A673 (cell line): ENCODE measurements around the gene FOXO3. TPM values are rescaled to one million over a fixed set of nuclear protein-coding genes. Genes with fewer than 3 reads are reported as not detected.

Source experiments
- BruUV-seq: library from RNA; stranded (reverse); fragments of 400-500 nt; replicated peaks from 2 replicates; lab custom pipeline; 2021; lab: Mats Ljungman, UMichigan
- CTCF ChIA-PET: fragments of 300-600 bp; sonication (Branson Sonifier 250); formaldehyde crosslinking; loops from one replicate; lab custom pipeline; 2022; ENCODE audit warnings: antibody characterized with exemption; lab: Charles Lee
- POLR2A ChIA-PET: fragments of 300-600 bp; sonication (Branson Sonifier 250); formaldehyde crosslinking; loops from one replicate; lab custom pipeline; 2022; ENCODE audit warnings: antibody characterized with exemption; ENCODE audit not compliant: low non-redundant PET; lab: Charles Lee
- DNase-seq: peaks from one replicate; pipeline ENCODE4 v3.0.0-alpha.2; 2015; ENCODE audit warnings: low spot score
- H3K27ac ChIP-seq: fragments of 200-600 bp; sonication (generic); 2 replicates; pipeline ENCODE4 v1.5.1; 2016; ENCODE audit warnings: mixed run types, low read depth, mild to moderate bottlenecking, mixed read lengths, antibody characterized with exemption, low read length; ENCODE audit not compliant: poor library complexity, severe bottlenecking
- H3K27me3 ChIP-seq: fragments of 200-600 bp; sonication (generic); replicated peaks from 2 replicates; pipeline ENCODE4 v1.6.1; 2017; ENCODE audit warnings: mixed run types, low read depth, mild to moderate bottlenecking, mixed read lengths, antibody characterized with exemption, low read length; ENCODE audit not compliant: insufficient read depth, poor library complexity
- H3K36me3 ChIP-seq: fragments of 200-600 bp; sonication (generic); 2 replicates; pipeline ENCODE4 v1.6.1; 2016; ENCODE audit warnings: mixed run types, mild to moderate bottlenecking, mixed read lengths, antibody characterized with exemption, low read length; ENCODE audit not compliant: insufficient read depth, poor library complexity, severe bottlenecking
- H3K4me1 ChIP-seq: fragments of 200-600 bp; sonication (generic); 2 replicates; pipeline ENCODE4 v1.6.1; 2017; ENCODE audit warnings: mixed run types, mild to moderate bottlenecking, mixed read lengths, antibody characterized with exemption, low read length; ENCODE audit not compliant: insufficient read depth, poor library complexity, severe bottlenecking
- H3K4me3 ChIP-seq: fragments of 200-600 bp; sonication (generic); 2 replicates; pipeline ENCODE4 v1.5.1; 2016; ENCODE audit warnings: low read depth, mixed run types, mild to moderate bottlenecking, mixed read lengths, low read length; ENCODE audit not compliant: poor library complexity, severe bottlenecking
- H3K9me3 ChIP-seq: fragments of 200-600 bp; sonication (generic); 2 replicates; pipeline ENCODE4 v1.6.1; 2016; ENCODE audit warnings: mixed run types, low read depth, mild to moderate bottlenecking, mixed read lengths, antibody characterized with exemption, low read length; ENCODE audit not compliant: poor library complexity, severe bottlenecking
- CTCF ChIP-seq: fragments of 300-800, 200-600 bp; sonication (generic); conservative IDR thresholded peaks from 2 replicates; pipeline ENCODE4 v1.5.1; 2017; ENCODE audit warnings: low read depth, mild to moderate bottlenecking, antibody characterized with exemption, low read length, moderate library complexity, mixed read lengths
- EZH2 ChIP-seq: fragments of 200-600 bp; sonication (generic); IDR thresholded peaks from 2 replicates; pipeline ENCODE4 v1.6.1; 2017; ENCODE audit warnings: borderline replicate concordance, low read depth, mild to moderate bottlenecking, mixed read lengths, antibody characterized with exemption, low read length; ENCODE audit not compliant: poor library complexity, severe bottlenecking
- intact Hi-C: fragments of 100-400 bp; cut with micrococcal nuclease; formaldehyde crosslinking; loops from one replicate; pipeline ENCODE4 v1.10.0; 2022; ENCODE audit not compliant: unreplicated experiment
- total RNA-seq: library from RNA; stranded (reverse); gene quantifications from 2 replicates; pipeline ENCODE4 v1.2.3, GENCODE V29; 2021

The FOXO3 gene
- total RNA-seq, 1 experiment from 2014 or later, result 16.8 TPM

- H3K27me3 ChIP-seq, result no peaks in the 10 kb centered on the region
- intact Hi-C loops, result no loop called here
- no peak overlapping the region for H3K4me3 ChIP-seq
- no TSS peak for BruUV-seq
- TF ChIP-seq CTCF (no peak), EZH2 (no peak)
- no peaks in the 10 kb centered on the region for H3K36me3 ChIP-seq
- no peaks in the 10 kb centered on the region for H3K9me3 ChIP-seq
- no peak for DNase-seq
- ChIA-PET CTCF (no interaction called here), POLR2A (no interaction called here)
- H3K4me1 ChIP-seq, result peaks cover 15% of the 10 kb centered on the region
- no peak overlapping the region for H3K27ac ChIP-seq
Observed at GRCh38 chr6:108610270-108610839, 49.6 kb downstream of the FOXO3 start.

DNA sequence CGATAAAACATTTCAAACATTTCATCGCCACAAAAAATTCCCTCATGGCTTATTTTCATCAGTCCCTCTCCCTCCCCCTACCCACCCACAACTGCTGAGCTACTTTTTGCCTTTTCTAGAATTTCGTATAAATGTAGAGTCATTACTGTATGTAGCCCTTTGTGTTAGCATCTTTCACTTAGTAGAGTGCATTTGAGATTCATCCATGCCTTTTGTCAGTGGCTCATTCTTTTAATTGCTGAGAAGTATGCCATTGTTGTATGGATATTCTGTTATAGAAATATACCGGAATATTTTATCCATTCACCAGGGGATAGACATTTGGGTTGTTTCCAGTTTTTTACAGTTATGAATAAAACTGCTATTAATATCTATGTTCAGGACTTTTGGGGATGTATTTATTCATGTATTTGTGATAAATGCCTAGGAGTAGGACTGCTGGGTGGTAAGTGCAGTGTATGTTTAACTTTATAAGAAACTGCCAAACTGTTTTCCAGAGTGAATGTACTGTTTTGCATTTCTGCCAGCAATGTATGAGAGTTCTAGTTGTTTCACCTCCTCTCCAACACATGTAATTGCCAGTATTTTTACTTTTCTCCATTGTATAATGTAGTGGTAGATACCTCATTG, 50.4 kb downstream of the FOXO3 start:
- Histone ChIP-seq H3K4me1 (peaks cover 15% of the 10 kb centered on the region), H3K27ac (no peak overlapping the region), H3K9me3 (no peaks in the 10 kb centered on the region), H3K27me3 (no peaks in the 10 kb centered on the region), H3K36me3 (no peaks in the 10 kb centered on the region), H3K4me3 (no peak overlapping the region)
- TF ChIP-seq CTCF (no peak), EZH2 (no peak)
- intact Hi-C loops, result no loop called here
- DNase-seq, result no peak
- BruUV-seq, result no TSS peak
- POLR2A ChIA-PET, result no interaction called here
- CTCF ChIA-PET, result no interaction called here

DNA sequence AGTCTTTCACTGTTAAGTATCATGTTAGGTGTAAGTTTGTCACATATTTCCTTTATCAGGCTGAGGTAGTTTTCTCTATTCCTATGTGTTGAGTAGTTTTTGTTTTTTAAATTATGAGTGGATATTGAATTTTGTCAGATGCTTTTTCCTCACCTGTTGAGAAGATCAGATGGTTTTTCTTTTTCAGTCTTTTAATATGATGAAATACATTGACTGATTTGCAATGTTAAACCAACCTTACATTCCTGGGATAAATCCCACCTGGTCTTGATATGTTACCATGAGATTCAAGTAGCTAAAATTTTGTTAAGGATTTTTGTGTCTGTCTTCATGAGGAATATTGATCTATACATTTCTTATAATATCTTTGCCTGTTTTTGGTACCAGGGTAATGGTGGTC, 52.1 kb downstream of the FOXO3 start:
- H3K27ac ChIP-seq, result no peak overlapping the region
- DNase-seq, result no peak

More for the DNA sequence above, 52.1 kb downstream of the FOXO3 start:
- H3K9me3 ChIP-seq, result no peaks in the 10 kb centered on the region
- ChIA-PET CTCF (no interaction called here), POLR2A (no interaction called here)
- no peaks in the 10 kb centered on the region for H3K36me3 ChIP-seq
- H3K27me3 ChIP-seq, result no peaks in the 10 kb centered on the region
- no peak for TF ChIP-seq CTCF
- no peak for TF ChIP-seq EZH2
- BruUV-seq, result no TSS peak
- intact Hi-C loops, result no loop called here
- peaks cover 15% of the 10 kb centered on the region for H3K4me1 ChIP-seq
- H3K4me3 ChIP-seq, result no peak overlapping the region
